COLO668 (cell line): Measurements from ENCODE around the gene DPAGT1.
"Not testable (repeated sequence)": the region's sequence is repeated elsewhere in the genome, so short reads cannot be mapped to it uniquely, and the experiment has no call there.

Source experiments
- DNase-seq: peaks from one replicate; lab custom pipeline; 2025; ENCODE audit not compliant: unreplicated experiment; lab: John Stamatoyannopoulos, UW

The DPAGT1 gene

GRCh38 chr11:119116235-119116594, 14.6 kb upstream of the DPAGT1 start:
- DNase-seq, result no peak

- no peak for DNase-seq
These were observed 14.0 kb upstream of the DPAGT1 start for GRCh38 chr11:119115484-119116234.

GRCh38 chr11:119114351-119114750, 12.7 kb upstream of the DPAGT1 start:
- no peak for DNase-seq

- DNase-seq, result no peak
These were observed 12.1 kb upstream of the DPAGT1 start for GRCh38 chr11:119113716-119114115.

- no peak for DNase-seq
These were observed 10.8 kb upstream of the DPAGT1 start for GRCh38 chr11:119112314-119113020.

- no peak for DNase-seq
These were observed 9.8 kb upstream of the DPAGT1 start for GRCh38 chr11:119111361-119111925.

GRCh38 chr11:119110439-119110838, 8.8 kb upstream of the DPAGT1 start:
- no peak for DNase-seq

GRCh38 chr11:119109843-119110242, 8.2 kb upstream of the DPAGT1 start:
- DNase-seq, result no peak

GRCh38 chr11:119108857-119109221, 7.2 kb upstream of the DPAGT1 start:
- peak; percentile 21 for DNase-seq

GRCh38 chr11:119108146-119108856, 6.6 kb upstream of the DPAGT1 start:
- DNase-seq, result peak; percentile 82

GRCh38 chr11:119107538-119108145, 6.0 kb upstream of the DPAGT1 start:
- peak; percentile 35 for DNase-seq

GRCh38 chr11:119106564-119107537, 5.2 kb upstream of the DPAGT1 start, which contains the start of gene C2CD2L:
TSS of gene C2CD2L (plus strand) at chr11:119107344. CDS start at chr11:119107742, 398 bp downstream.
- DNase-seq, result peak; percentile 93

- no peak for DNase-seq
These were observed 2.1 kb upstream of the DPAGT1 start for GRCh38 chr11:119103793-119104192.

- DNase-seq, result not testable (repeated sequence)
These were observed 1.6 kb upstream of the DPAGT1 start for GRCh38 chr11:119103161-119103664.

GRCh38 chr11:119100994-119101758, 477 bp downstream of the DPAGT1 start:
- DNase-seq, result peak; percentile 51

GRCh38 chr11:119100246-119100970, 1.2 kb downstream of the DPAGT1 start:
- DNase-seq, result peak; percentile 10

- DNase-seq, result no peak
These were observed 1.9 kb downstream of the DPAGT1 start for GRCh38 chr11:119099711-119100110.
